Small intestine (tissue), 7 donors: ENCODE measurements around the gene NARS2. TPM values are rescaled to one million over a fixed set of nuclear protein-coding genes. Genes with fewer than 3 reads are reported as not detected.
A peak's percentile ranks its signal among the peaks of the same experiment; 100 is the strongest.
"Not testable (repeated sequence)": the region's sequence is repeated elsewhere in the genome, so short reads cannot be mapped to it uniquely, and the experiment has no call there.

Experiments
- DNase-seq, 2 donors: peaks; one replicate each; pipeline versions ENCODE4 v3.0.0 to v3.0.0-alpha.2; 2013
- FAIRE-seq: peaks from 2 replicates; lab custom pipeline; 2012; peaks lifted over from hg19 to GRCh38; lab: Jason Lieb, UNC
- H3K27ac ChIP-seq, 3 donors: one replicate each; pipeline ENCODE4 v1.5.1; 2013; ENCODE audit warnings: low read length in 2 of 3, mild to moderate bottlenecking in 2 of 3, control low read depth in 1 of 3, inconsistent platforms in 1 of 3, low read depth in 1 of 3, moderate library complexity in 1 of 3
- H3K27me3 ChIP-seq, 3 donors: one replicate each; pipeline ENCODE4 v1.6.1; 2013; ENCODE audit warnings: low read length in 3 of 3, inconsistent platforms in 1 of 3; ENCODE audit not compliant: control insufficient read depth in 3 of 3, insufficient read depth in 3 of 3
- H3K36me3 ChIP-seq, 3 donors: one replicate each; pipeline ENCODE4 v1.6.1; 2013; ENCODE audit warnings: low read length in 3 of 3, inconsistent platforms in 1 of 3, low read depth in 1 of 3, mild to moderate bottlenecking in 1 of 3, moderate library complexity in 1 of 3; ENCODE audit not compliant: control insufficient read depth in 3 of 3, insufficient read depth in 2 of 3
- H3K4me1 ChIP-seq, 3 donors: one replicate each; pipeline ENCODE4 v1.6.1; 2013; ENCODE audit warnings: low read length in 2 of 3, inconsistent platforms in 1 of 3, low read depth in 1 of 3, mild to moderate bottlenecking in 1 of 3, moderate library complexity in 1 of 3; ENCODE audit not compliant: control insufficient read depth in 3 of 3, insufficient read depth in 2 of 3
- H3K4me3 ChIP-seq, 3 donors: one replicate each; pipeline ENCODE4 v1.5.1; 2013; ENCODE audit warnings: low read length in 3 of 3, control low read depth in 1 of 3, inconsistent platforms in 1 of 3, low read depth in 1 of 3, mild to moderate bottlenecking in 1 of 3, moderate library complexity in 1 of 3
- H3K9me3 ChIP-seq, 2 donors: one replicate each; pipeline ENCODE4 v1.6.1; 2013; ENCODE audit warnings: low read depth in 1 of 2, low read length in 1 of 2; ENCODE audit not compliant: control insufficient read depth in 2 of 2, insufficient read depth in 1 of 2
- WGBS, 3 donors: extraction: QIAGEN DNeasy Blood & Tissue Kit; methylation state at CpG; one replicate each; pipeline ENCODE4 v1.1.7; 2013; 5-methylcytosine and 5-hydroxymethylcytosine counted together
- polyA plus RNA-seq, 4 donors: library from polyadenylated mRNA; stranded (reverse) in 3 of 4; unstranded in 1 of 4; fragments of 200-250 nt in 3 of 4; fragments of 120-200 nt in 1 of 4; gene quantifications; one replicate each; pipeline versions ENCODE4 v1.2.1 to v1.2.3, GENCODE V29; 2013
- donor health status: healthy with polysubstance abuse.
- donor health status: control.
- donor health status: control.
- donor health status: Bipolar disorder and iron deficiency.
- donor health status: healthy.

The NARS2 gene
- polyA plus RNA-seq, 4 donors: 8.1 to 21.8 (median 12.4) TPM

GRCh38 chr11:78573271-78573670 lies 1.4 kb downstream of the NARS2 start:
- FAIRE-seq (no peak), DNase-seq (no peak)
- WGBS, 3 donors: 59 to 63% (median 61%) methylated on average over 3 of the region's 3 CpGs
- Histone ChIP-seq H3K4me1 (peaks cover 0 to 10% (median 5%) of the 10 kb centered on the region in 3 donors), H3K27me3 (no peaks in the 10 kb centered on the region), H3K36me3 (peaks cover 0 to 8% (median 0%) of the 10 kb centered on the region in 3 donors), H3K9me3 (no peaks in the 10 kb centered on the region), H3K27ac (no peak overlapping the region), H3K4me3 (no peak overlapping the region)

GRCh38 chr11:78572394-78572793 lies 2.3 kb downstream of the NARS2 start:
- Histone ChIP-seq H3K36me3 (peaks cover 0 to 8% (median 0%) of the 10 kb centered on the region in 3 donors), H3K4me3 (no peak overlapping the region), H3K9me3 (no peaks in the 10 kb centered on the region), H3K27me3 (no peaks in the 10 kb centered on the region), H3K4me1 (peaks cover 0 to 10% (median 5%) of the 10 kb centered on the region in 3 donors), H3K27ac (no peak overlapping the region)
- WGBS, 3 donors: 67 to 73% (median 67%) methylated on average over 4 of the region's 4 CpGs
- FAIRE-seq (no peak), DNase-seq (no peak)

- Histone ChIP-seq H3K27ac (no peak overlapping the region), H3K4me1 (peaks cover 0 to 5% (median 5%) of the 10 kb centered on the region in 3 donors), H3K4me3 (no peak overlapping the region), H3K36me3 (peaks cover 0 to 8% (median 6%) of the 10 kb centered on the region in 3 donors), H3K27me3 (no peaks in the 10 kb centered on the region), H3K9me3 (no peaks in the 10 kb centered on the region)
- DNase-seq (no peak), FAIRE-seq (no peak)
- 92 to 97% (median 96%) methylated on average over 6 of the region's 6 CpGs for WGBS, 3 donors
Observed at GRCh38 chr11:78570031-78570430, 4.6 kb downstream of the NARS2 start.

- H3K4me3 ChIP-seq: no peak overlapping the region
- DNase-seq: no peak
- H3K27me3 ChIP-seq: no peaks in the 10 kb centered on the region
- WGBS, 3 donors: 72 to 77% (median 74%) methylated on average over 8 of the region's 8 CpGs
- H3K36me3 ChIP-seq: peaks cover 0 to 8% (median 6%) of the 10 kb centered on the region in 3 donors
- H3K27ac ChIP-seq: no peak overlapping the region
- H3K9me3 ChIP-seq: no peaks in the 10 kb centered on the region
- H3K4me1 ChIP-seq: peaks cover 0 to 2% (median 0%) of the 10 kb centered on the region in 3 donors
- FAIRE-seq: no peak
Observed at GRCh38 chr11:78567209-78567608, 7.5 kb downstream of the NARS2 start.

- WGBS, 3 donors: 18 to 36% (median 25%) methylated on average over 1 of the region's 1 CpG
- Histone ChIP-seq H3K4me1 (peaks cover 3 to 9% (median 6%) of the 10 kb centered on the region in 3 donors), H3K4me3 (no peak overlapping the region), H3K27ac (no peak overlapping the region), H3K36me3 (peaks cover 0 to 6% (median under 1%) of the 10 kb centered on the region in 3 donors), H3K9me3 (no peaks in the 10 kb centered on the region), H3K27me3 (no peaks in the 10 kb centered on the region)
- FAIRE-seq (peak; percentile 39), DNase-seq (peak; percentile 75 to 80)
Observed at GRCh38 chr11:78564490-78565467, 9.9 kb downstream of the NARS2 start.

GRCh38 chr11:78564037-78564436 lies 10.6 kb downstream of the NARS2 start:
- not testable (repeated sequence) for H3K36me3 ChIP-seq, FAIRE-seq, DNase-seq, H3K27me3 ChIP-seq, H3K4me1 ChIP-seq, H3K27ac ChIP-seq, H3K4me3 ChIP-seq, H3K9me3 ChIP-seq
- 66 to 73% (median 71%) methylated on average over 4 of the region's 4 CpGs for WGBS, 3 donors

- H3K27me3 ChIP-seq, H3K9me3 ChIP-seq, H3K4me3 ChIP-seq, DNase-seq, H3K27ac ChIP-seq, H3K36me3 ChIP-seq, FAIRE-seq, H3K4me1 ChIP-seq: not testable (repeated sequence)
- 92 to 94% (median 93%) methylated on average over 10 to 12 of the region's 12 CpGs for WGBS, 3 donors
Observed at GRCh38 chr11:78563090-78563489, 11.6 kb downstream of the NARS2 start.

GRCh38 chr11:78562398-78562797 lies 12.3 kb downstream of the NARS2 start:
- 34 to 54% (median 39%) methylated on average over 3 of the region's 3 CpGs for WGBS, 3 donors
- Histone ChIP-seq H3K27ac (peak overlapping the region in 1 of 3 donors; percentile 66), H3K4me3 (no peak overlapping the region)

More at GRCh38 chr11:78562398-78562797, 12.3 kb downstream of the NARS2 start:
- Histone ChIP-seq H3K9me3 (no peaks in the 10 kb centered on the region), H3K36me3 (peaks cover 0 to 6% (median 3%) of the 10 kb centered on the region in 3 donors), H3K4me1 (peaks cover 3 to 9% (median 6%) of the 10 kb centered on the region in 3 donors), H3K27me3 (no peaks in the 10 kb centered on the region)
- DNase-seq (no peak), FAIRE-seq (no peak)
